ENCODE data around the gene GP2.

- TF ChIP-seq CTCF (IDR thresholded peaks at IDR 0.05) (no peak), EZH2 (IDR thresholded peaks at IDR 0.05; ENCODE audit: borderline replicate concordance, insufficient read depth, low read depth, low read length, poor library complexity, severe bottlenecking) (no peak)
These were observed 10.2 kb downstream of the GP2 start for GRCh38 chr16:20317117-20317516.
